Liver (tissue), 9 donors: ENCODE measurements around the gene RAD9A. TPM values are rescaled to one million over a fixed set of nuclear protein-coding genes. Genes with fewer than 3 reads are reported as not detected.

Source experiments
- DNase-seq: peaks from one replicate; pipeline ENCODE4 v3.0.0-alpha.2; 2017; ENCODE audit warnings: low spot score
- H3K27ac ChIP-seq, 2 donors: one replicate each; pipeline ENCODE4 v1.7.0; 2013; ENCODE audit warnings: inconsistent platforms in 2 of 2, low read length in 2 of 2, control low read depth in 1 of 2, low read depth in 1 of 2, mild to moderate bottlenecking in 1 of 2
- H3K27me3 ChIP-seq, 4 donors: one replicate each; pipeline versions ENCODE4 v1.6.1 to v1.7.0; 2013; ENCODE audit warnings: low read length in 3 of 4, inconsistent platforms in 1 of 4, mild to moderate bottlenecking in 1 of 4, moderate library complexity in 1 of 4; ENCODE audit not compliant: control insufficient read depth in 4 of 4, insufficient read depth in 4 of 4
- H3K36me3 ChIP-seq, 4 donors: one replicate each; pipeline versions ENCODE4 v1.6.1 to v1.7.0; 2013; ENCODE audit warnings: low read length in 3 of 4, mild to moderate bottlenecking in 3 of 4, low read depth in 1 of 4, moderate library complexity in 1 of 4; ENCODE audit not compliant: control insufficient read depth in 4 of 4, insufficient read depth in 3 of 4
- H3K4me1 ChIP-seq, 4 donors: one replicate each; pipeline versions ENCODE4 v1.6.1 to v1.7.0; 2013; ENCODE audit warnings: low read length in 3 of 4, mild to moderate bottlenecking in 3 of 4, moderate library complexity in 1 of 4; ENCODE audit not compliant: control insufficient read depth in 4 of 4, insufficient read depth in 4 of 4
- H3K4me3 ChIP-seq, 3 donors: one replicate each; pipeline versions ENCODE4 v1.6.1 to v1.7.0; 2013; ENCODE audit warnings: low read length in 3 of 3, control low read depth in 1 of 3, low read depth in 1 of 3, mild to moderate bottlenecking in 1 of 3
- H3K9ac ChIP-seq, 2 donors: one replicate each; pipeline ENCODE4 v1.7.0; 2013; ENCODE audit warnings: low read length in 2 of 2, mild to moderate bottlenecking in 2 of 2, moderate library complexity in 2 of 2, control low read depth in 1 of 2, low read depth in 1 of 2
- H3K9me3 ChIP-seq, 4 donors: one replicate each; pipeline versions ENCODE4 v1.6.1 to v1.7.0; 2013; ENCODE audit warnings: low read length in 3 of 4; ENCODE audit not compliant: control insufficient read depth in 4 of 4
- EGR1 ChIP-seq, 2 donors: IDR thresholded peaks; 2 replicates each; pipeline ENCODE4 v1.6.1; 2016 to 2018; ENCODE audit warnings: antibody characterized with exemption in 2 of 2, low read depth in 2 of 2
- FOXA1 ChIP-seq: IDR thresholded peaks from 2 replicates; pipeline ENCODE4 v1.6.1; 2016; ENCODE audit warnings: antibody characterized with exemption
- HNF4G ChIP-seq: IDR thresholded peaks from 2 replicates; pipeline ENCODE4 v1.6.1; 2016; ENCODE audit warnings: antibody characterized with exemption
- JUND ChIP-seq, 2 donors: IDR thresholded peaks; 2 replicates each; pipeline ENCODE4 v1.6.1; 2016; ENCODE audit warnings: antibody characterized with exemption in 2 of 2
- RAD21 ChIP-seq, 2 donors: IDR thresholded peaks; 2 replicates each; pipeline ENCODE4 v1.6.1; 2016; ENCODE audit warnings: antibody characterized with exemption in 2 of 2, mild to moderate bottlenecking in 2 of 2
- SP1 ChIP-seq: IDR thresholded peaks from 2 replicates; pipeline ENCODE4 v1.6.1; 2018; ENCODE audit warnings: antibody characterized with exemption, mild to moderate bottlenecking
- YY1 ChIP-seq: IDR thresholded peaks from 2 replicates; pipeline ENCODE4 v1.6.1; 2016; ENCODE audit warnings: antibody characterized with exemption, mild to moderate bottlenecking
- WGBS: extraction: QIAGEN DNeasy Blood & Tissue Kit; methylation state at CpG from one replicate; pipeline ENCODE4 v1.1.7; 2013; 5-methylcytosine and 5-hydroxymethylcytosine counted together
- polyA plus RNA-seq, 2 donors: library from polyadenylated mRNA; stranded (reverse) in 1 of 2; unstranded in 1 of 2; fragments of 200-250 nt in 1 of 2; fragments of >200 nt in 1 of 2; fragmentation: Nextera tagmentation in 1 of 2; extraction: Ambion mirVana in 1 of 2; gene quantifications; one replicate each; pipeline versions ENCODE4 v1.2.1 to v1.2.3, GENCODE V29; 2013 to 2015
- total RNA-seq, 2 donors: library from RNA; depleted of rRNA; stranded (reverse); fragments of >200 nt; gene quantifications; one replicate each; pipeline ENCODE4 v1.2.3, GENCODE V29; 2014
- TF ChIP-seq, protein P1 (sequence below): IDR thresholded peaks from 2 replicates; pipeline ENCODE4 v1.6.1; 2016; ENCODE audit warnings: antibody characterized with exemption
- TF ChIP-seq, protein P2 (sequence below): IDR thresholded peaks from 2 replicates; pipeline ENCODE4 v1.6.1; 2016; ENCODE audit warnings: antibody characterized with exemption
- TF ChIP-seq, protein P3 (sequence below): IDR thresholded peaks from 2 replicates; pipeline ENCODE4 v1.6.1; 2016; ENCODE audit warnings: antibody characterized with exemption, mild to moderate bottlenecking
- TF ChIP-seq, protein P4 (sequence below): fragments of 150-350 bp; IDR thresholded peaks from 2 replicates; pipeline ENCODE4 v1.5.1; 2017; ENCODE audit warnings: improper control_type of control experiment, low read depth, low read length; ENCODE audit not compliant: missing input control
- TF ChIP-seq, protein P5 (sequence below): IDR thresholded peaks from 2 replicates; pipeline ENCODE4 v1.6.1; 2016; ENCODE audit warnings: antibody characterized with exemption
- donor health status: healthy.
- donor health status: healthy.
- donor health status: healthy.
- donor health status: healthy.
- donor health status: healthy.

RAD9A gene
- total and polyA plus RNA-seq, 4 donors, result 4.5 to 8.6 (median 5.6) TPM

DNA sequence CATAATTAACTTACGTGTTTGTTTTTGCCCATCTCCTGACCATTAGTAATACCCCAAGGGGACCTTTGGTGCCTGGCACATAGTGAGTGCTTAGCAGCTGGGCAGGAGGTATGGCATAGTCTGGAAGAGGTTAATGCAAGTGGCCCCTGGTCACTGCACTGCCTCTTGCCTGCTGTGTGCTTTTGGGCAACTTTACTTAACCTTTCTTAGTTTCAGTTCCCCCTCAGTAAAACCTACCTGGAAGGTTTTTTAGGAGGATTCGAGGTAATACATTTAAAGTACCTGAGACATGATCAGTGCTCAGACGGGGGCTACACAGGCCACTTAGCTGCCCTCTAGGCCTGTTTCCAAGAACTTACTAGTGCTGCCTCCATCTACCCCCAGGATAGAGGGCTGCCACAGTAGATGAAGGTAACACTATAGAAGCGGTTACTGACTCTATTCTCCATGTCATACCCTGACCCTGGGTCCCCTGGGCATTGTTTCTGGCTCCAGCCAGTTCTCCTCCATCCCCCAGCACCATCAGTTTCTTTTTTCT, 41.8 kb upstream of the RAD9A start:
- TF ChIP-seq HNF4G (no peak), SP1 (no peak), FOXA1 (no peak), RAD21 (IDR thresholded peaks at IDR 0.05) (no peak), YY1 (no peak), EGR1 (IDR thresholded peaks at IDR 0.05; ENCODE audit: low read depth in 2 of 2) (no peak)
- TF ChIP-seq, protein P1, sequence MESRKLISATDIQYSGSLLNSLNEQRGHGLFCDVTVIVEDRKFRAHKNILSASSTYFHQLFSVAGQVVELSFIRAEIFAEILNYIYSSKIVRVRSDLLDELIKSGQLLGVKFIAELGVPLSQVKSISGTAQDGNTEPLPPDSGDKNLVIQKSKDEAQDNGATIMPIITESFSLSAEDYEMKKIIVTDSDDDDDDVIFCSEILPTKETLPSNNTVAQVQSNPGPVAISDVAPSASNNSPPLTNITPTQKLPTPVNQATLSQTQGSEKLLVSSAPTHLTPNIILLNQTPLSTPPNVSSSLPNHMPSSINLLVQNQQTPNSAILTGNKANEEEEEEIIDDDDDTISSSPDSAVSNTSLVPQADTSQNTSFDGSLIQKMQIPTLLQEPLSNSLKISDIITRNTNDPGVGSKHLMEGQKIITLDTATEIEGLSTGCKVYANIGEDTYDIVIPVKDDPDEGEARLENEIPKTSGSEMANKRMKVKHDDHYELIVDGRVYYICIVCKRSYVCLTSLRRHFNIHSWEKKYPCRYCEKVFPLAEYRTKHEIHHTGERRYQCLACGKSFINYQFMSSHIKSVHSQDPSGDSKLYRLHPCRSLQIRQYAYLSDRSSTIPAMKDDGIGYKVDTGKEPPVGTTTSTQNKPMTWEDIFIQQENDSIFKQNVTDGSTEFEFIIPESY, result no peak
- TF ChIP-seq, protein P2, sequence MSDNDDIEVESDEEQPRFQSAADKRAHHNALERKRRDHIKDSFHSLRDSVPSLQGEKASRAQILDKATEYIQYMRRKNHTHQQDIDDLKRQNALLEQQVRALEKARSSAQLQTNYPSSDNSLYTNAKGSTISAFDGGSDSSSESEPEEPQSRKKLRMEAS, result no peak
- TF ChIP-seq, protein P3, sequence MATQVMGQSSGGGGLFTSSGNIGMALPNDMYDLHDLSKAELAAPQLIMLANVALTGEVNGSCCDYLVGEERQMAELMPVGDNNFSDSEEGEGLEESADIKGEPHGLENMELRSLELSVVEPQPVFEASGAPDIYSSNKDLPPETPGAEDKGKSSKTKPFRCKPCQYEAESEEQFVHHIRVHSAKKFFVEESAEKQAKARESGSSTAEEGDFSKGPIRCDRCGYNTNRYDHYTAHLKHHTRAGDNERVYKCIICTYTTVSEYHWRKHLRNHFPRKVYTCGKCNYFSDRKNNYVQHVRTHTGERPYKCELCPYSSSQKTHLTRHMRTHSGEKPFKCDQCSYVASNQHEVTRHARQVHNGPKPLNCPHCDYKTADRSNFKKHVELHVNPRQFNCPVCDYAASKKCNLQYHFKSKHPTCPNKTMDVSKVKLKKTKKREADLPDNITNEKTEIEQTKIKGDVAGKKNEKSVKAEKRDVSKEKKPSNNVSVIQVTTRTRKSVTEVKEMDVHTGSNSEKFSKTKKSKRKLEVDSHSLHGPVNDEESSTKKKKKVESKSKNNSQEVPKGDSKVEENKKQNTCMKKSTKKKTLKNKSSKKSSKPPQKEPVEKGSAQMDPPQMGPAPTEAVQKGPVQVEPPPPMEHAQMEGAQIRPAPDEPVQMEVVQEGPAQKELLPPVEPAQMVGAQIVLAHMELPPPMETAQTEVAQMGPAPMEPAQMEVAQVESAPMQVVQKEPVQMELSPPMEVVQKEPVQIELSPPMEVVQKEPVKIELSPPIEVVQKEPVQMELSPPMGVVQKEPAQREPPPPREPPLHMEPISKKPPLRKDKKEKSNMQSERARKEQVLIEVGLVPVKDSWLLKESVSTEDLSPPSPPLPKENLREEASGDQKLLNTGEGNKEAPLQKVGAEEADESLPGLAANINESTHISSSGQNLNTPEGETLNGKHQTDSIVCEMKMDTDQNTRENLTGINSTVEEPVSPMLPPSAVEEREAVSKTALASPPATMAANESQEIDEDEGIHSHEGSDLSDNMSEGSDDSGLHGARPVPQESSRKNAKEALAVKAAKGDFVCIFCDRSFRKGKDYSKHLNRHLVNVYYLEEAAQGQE, result no peak
- TF ChIP-seq, protein P4, sequence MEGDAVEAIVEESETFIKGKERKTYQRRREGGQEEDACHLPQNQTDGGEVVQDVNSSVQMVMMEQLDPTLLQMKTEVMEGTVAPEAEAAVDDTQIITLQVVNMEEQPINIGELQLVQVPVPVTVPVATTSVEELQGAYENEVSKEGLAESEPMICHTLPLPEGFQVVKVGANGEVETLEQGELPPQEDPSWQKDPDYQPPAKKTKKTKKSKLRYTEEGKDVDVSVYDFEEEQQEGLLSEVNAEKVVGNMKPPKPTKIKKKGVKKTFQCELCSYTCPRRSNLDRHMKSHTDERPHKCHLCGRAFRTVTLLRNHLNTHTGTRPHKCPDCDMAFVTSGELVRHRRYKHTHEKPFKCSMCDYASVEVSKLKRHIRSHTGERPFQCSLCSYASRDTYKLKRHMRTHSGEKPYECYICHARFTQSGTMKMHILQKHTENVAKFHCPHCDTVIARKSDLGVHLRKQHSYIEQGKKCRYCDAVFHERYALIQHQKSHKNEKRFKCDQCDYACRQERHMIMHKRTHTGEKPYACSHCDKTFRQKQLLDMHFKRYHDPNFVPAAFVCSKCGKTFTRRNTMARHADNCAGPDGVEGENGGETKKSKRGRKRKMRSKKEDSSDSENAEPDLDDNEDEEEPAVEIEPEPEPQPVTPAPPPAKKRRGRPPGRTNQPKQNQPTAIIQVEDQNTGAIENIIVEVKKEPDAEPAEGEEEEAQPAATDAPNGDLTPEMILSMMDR, result no peak
- Histone ChIP-seq H3K4me1 (peaks cover 6 to 32% (median 19%) of the 10 kb centered on the region in 4 donors), H3K27me3 (no peaks in the 10 kb centered on the region), H3K36me3 (peaks cover 0 to 1% (median 0%) of the 10 kb centered on the region in 4 donors), H3K4me3 (no peak overlapping the region), H3K9ac (no peak overlapping the region), H3K27ac (no peak overlapping the region), H3K9me3 (no peaks in the 10 kb centered on the region)
- no peak for DNase-seq
- whole genome bisulfite sequencing, result 93% methylated on average over 4 of the region's 4 CpGs

DNA sequence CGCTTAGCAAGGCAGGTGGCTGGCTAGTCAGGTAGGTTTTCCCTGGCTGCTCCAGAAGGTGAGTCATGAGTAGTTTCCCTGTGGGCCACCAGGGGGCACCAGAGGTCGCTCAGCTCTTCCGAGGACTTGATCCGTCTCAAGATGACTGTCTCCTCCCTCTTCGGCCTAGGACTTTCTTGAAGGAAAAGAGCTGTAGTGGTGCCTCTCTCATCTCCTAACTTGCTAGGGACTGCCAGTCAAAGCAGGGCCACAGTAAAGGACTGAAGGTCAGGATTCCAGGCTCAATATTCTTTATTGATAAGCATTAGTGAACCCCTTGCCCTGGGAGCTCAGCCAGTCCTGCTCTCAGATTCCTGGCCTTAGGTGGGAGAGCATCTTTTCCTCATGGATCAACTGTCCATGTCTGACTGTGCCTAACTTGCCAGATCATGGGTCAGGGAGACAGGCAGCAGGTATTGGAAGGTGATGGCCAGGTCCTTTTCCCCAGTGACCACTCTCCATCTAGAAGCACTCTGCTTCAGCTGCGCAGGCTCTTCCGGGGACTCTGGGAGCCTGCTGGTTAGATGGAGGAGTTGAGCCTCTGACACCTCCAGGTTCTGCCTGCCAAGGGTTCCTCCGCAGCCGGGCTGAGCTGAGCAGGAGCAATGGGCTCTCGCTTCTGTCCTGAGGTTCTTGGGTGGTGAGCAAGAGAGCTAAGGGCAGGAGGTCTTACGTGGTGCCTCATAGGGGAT, 40.3 kb upstream of the RAD9A start:
- H3K9ac ChIP-seq, result peak overlapping the region in 1 of 2 donors; percentile 58
- H3K4me1 ChIP-seq, result peaks cover 14 to 45% (median 30%) of the 10 kb centered on the region in 4 donors
- no peaks in the 10 kb centered on the region for H3K9me3 ChIP-seq
- peak; percentile 76 for DNase-seq
- peak overlapping the region; percentile 1 to 26 for H3K27ac ChIP-seq
- no peaks in the 10 kb centered on the region for H3K27me3 ChIP-seq
- no peak overlapping the region for H3K4me3 ChIP-seq
- H3K36me3 ChIP-seq, result peaks cover 0 to 1% (median 0%) of the 10 kb centered on the region in 4 donors
- WGBS, result 55% methylated on average over 11 of the region's 11 CpGs
- TF ChIP-seq YY1, result no peak
- TF ChIP-seq, protein P3, result no peak
- TF ChIP-seq JUND (IDR thresholded peaks at IDR 0.05), result peak; percentile 87 to 95
- TF ChIP-seq RAD21 (IDR thresholded peaks at IDR 0.05), result peak; percentile 80 to 82
- TF ChIP-seq, protein P4, result peak; percentile 79
- TF ChIP-seq, protein P5, sequence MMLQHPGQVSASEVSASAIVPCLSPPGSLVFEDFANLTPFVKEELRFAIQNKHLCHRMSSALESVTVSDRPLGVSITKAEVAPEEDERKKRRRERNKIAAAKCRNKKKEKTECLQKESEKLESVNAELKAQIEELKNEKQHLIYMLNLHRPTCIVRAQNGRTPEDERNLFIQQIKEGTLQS, result peak; percentile 31
- TF ChIP-seq SP1, result no peak
- TF ChIP-seq EGR1 (IDR thresholded peaks at IDR 0.05; ENCODE audit: low read depth in 2 of 2), result no peak
